RWPE2 (cell line): ENCODE results near the gene NAPSA.
"Not testable (repeated sequence)": the region's sequence is repeated elsewhere in the genome, so short reads cannot be mapped to it uniquely, and the experiment has no call there.

ENCODE experiments used
- ATAC-seq: fragments of 200-7000 bp; cut with Tn5 transposase; 3 replicates; pipeline ENCODE4 v1.9.1; 2021; ENCODE audit warnings: low read depth
- DNase-seq: peaks from one replicate; pipeline ENCODE4 v3.0.0-alpha.2; 2020; ENCODE audit warnings: low spot score
- H3K27ac ChIP-seq: fragments of 450-650 bp; 2 replicates; pipeline ENCODE4 v1.5.1; 2017; ENCODE audit warnings: mild to moderate bottlenecking; ENCODE audit not compliant: poor library complexity, severe bottlenecking
- H3K27me3 ChIP-seq: fragments of 250-450 bp; sonication (Bioruptor Pico); 2 replicates; pipeline ENCODE4 v1.5.1; 2021; ENCODE audit warnings: mild to moderate bottlenecking, moderate library complexity; ENCODE audit not compliant: insufficient read depth, poor library complexity, severe bottlenecking
- H3K36me3 ChIP-seq: fragments of 250-450 bp; sonication (Bioruptor Pico); 2 replicates; pipeline ENCODE4 v1.5.1; 2020; ENCODE audit warnings: low read depth, mild to moderate bottlenecking, moderate library complexity
- H3K4me1 ChIP-seq: fragments of 250-450 bp; sonication (Bioruptor Pico); 2 replicates; pipeline ENCODE4 v1.5.1; 2021; ENCODE audit warnings: mild to moderate bottlenecking, moderate library complexity; ENCODE audit not compliant: insufficient read depth, poor library complexity, severe bottlenecking
- H3K4me3 ChIP-seq: fragments of 250-450 bp; sonication (Bioruptor Pico); 2 replicates; pipeline ENCODE4 v1.5.1; 2021; ENCODE audit warnings: mild to moderate bottlenecking, moderate library complexity; ENCODE audit not compliant: severe bottlenecking
- H3K9me3 ChIP-seq: fragments of 250-450 bp; sonication (Bioruptor Pico); 2 replicates; pipeline ENCODE4 v1.5.1; 2021; ENCODE audit warnings: mild to moderate bottlenecking, moderate library complexity; ENCODE audit not compliant: severe bottlenecking
- TF ChIP-seq, protein P1 (sequence below): fragments of 450-650 bp; IDR thresholded peaks from one replicate; pipeline ENCODE4 v1.5.1; 2017; ENCODE audit warnings: mild to moderate bottlenecking, moderate library complexity; ENCODE audit not compliant: poor library complexity, severe bottlenecking

NAPSA gene

DNA sequence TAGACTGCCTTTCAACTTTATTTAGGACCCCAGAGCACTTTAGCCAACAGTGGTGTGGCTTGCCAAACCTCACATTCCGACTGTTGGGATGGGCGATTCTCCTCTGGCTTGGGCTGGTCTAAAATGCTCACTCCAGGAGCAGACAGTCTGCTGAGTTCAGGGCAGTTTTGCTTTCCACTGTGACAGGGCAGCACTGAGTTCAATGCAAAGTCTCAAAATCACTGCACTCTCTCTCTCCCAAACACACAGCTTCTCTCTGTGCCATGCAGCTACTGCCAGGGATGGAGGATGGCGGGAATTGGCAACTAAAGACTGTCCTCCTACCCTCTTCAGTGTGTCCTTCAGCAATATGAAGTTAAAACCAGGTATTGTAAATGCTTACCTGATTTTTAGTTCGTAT is 13.2 kb downstream of the NAPSA start:
- no peak overlapping the region for H3K27ac ChIP-seq

DNA sequence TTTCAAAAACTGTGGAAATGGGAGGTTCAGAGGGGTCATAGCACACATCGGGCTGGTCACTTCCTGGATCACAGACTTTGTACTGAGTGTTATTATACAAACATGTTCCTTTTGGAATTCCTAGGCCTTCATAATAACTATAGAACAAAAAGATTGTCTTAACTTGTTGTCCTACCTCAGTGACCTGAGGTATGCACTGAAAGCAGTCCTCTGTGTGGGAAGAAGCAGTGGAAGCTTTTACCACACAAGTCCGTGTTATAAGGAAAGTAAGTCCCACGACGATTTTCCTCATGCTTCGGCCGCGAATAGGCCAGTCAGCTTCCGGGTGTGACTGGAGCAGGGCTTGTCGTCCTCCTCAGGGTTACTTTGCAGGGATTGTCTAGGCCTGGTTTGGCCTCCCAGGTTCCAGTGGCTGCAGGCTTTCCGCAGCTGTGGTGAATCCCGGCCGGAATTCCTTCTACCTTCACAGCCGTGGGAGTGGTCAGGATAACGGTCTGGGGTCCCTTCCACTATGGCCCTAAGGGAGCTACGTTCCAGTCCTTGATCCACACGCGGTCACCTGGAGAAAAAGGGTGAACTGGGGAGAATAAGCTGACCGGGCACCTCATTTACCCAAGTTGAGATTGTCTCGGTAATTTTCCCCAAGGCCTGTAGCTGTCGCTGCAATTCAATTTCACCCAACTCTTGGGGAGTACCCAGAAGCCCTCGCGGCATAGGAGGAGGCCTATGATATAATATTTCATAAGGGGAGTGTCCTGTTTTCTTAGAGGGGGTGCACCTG is 16.0 kb downstream of the NAPSA start:
- H3K36me3 ChIP-seq, result no peaks in the 10 kb centered on the region
- DNase-seq (no peak), ATAC-seq (0 out of 3 replicates have a peak, but pooled peaks have one; percentile 12)
- no peak overlapping the region for H3K27ac ChIP-seq
- H3K27me3 ChIP-seq, result no peaks in the 10 kb centered on the region
- H3K4me3 ChIP-seq, result no peak overlapping the region
- H3K4me1 ChIP-seq, result no peaks in the 10 kb centered on the region
- TF ChIP-seq, protein P1, sequence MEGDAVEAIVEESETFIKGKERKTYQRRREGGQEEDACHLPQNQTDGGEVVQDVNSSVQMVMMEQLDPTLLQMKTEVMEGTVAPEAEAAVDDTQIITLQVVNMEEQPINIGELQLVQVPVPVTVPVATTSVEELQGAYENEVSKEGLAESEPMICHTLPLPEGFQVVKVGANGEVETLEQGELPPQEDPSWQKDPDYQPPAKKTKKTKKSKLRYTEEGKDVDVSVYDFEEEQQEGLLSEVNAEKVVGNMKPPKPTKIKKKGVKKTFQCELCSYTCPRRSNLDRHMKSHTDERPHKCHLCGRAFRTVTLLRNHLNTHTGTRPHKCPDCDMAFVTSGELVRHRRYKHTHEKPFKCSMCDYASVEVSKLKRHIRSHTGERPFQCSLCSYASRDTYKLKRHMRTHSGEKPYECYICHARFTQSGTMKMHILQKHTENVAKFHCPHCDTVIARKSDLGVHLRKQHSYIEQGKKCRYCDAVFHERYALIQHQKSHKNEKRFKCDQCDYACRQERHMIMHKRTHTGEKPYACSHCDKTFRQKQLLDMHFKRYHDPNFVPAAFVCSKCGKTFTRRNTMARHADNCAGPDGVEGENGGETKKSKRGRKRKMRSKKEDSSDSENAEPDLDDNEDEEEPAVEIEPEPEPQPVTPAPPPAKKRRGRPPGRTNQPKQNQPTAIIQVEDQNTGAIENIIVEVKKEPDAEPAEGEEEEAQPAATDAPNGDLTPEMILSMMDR, result peak; percentile 23
- peaks cover 6% of the 10 kb centered on the region for H3K9me3 ChIP-seq

More for the DNA sequence above, 13.2 kb downstream of the NAPSA start:
- no peak overlapping the region for H3K4me3 ChIP-seq
- H3K4me1 ChIP-seq, result no peaks in the 10 kb centered on the region
- no peaks in the 10 kb centered on the region for H3K36me3 ChIP-seq
- no peaks in the 10 kb centered on the region for H3K9me3 ChIP-seq
- no peaks in the 10 kb centered on the region for H3K27me3 ChIP-seq
- no peak for ATAC-seq
- TF ChIP-seq, protein P1, result no peak
- DNase-seq, result no peak

DNA sequence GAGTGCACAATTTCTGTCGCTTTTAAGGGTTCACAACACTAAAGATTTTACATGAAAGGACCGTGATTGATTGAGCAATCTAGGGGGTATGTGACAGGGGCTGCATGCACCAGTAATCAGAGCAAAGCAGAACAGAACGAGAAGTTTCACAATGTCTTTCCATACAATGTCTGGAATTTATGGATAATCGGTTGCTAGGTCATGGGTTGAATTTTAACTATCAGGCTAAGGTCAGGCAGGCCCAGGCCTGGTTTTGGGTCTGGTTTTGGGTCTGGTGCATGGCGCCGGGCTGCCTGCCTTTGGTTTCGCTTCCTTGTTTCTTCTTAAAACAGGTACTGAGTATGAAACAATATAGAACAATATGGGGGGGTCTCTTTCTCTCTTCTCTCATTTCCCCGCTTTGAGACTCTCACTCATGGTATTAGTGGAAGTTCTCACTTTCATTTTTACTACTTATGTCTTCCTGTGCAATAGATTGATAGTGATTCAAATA is 18.3 kb downstream of the NAPSA start:
- ATAC-seq, H3K27ac ChIP-seq, H3K9me3 ChIP-seq, DNase-seq, H3K36me3 ChIP-seq, H3K4me1 ChIP-seq, H3K27me3 ChIP-seq, H3K4me3 ChIP-seq: not testable (repeated sequence)

DNA sequence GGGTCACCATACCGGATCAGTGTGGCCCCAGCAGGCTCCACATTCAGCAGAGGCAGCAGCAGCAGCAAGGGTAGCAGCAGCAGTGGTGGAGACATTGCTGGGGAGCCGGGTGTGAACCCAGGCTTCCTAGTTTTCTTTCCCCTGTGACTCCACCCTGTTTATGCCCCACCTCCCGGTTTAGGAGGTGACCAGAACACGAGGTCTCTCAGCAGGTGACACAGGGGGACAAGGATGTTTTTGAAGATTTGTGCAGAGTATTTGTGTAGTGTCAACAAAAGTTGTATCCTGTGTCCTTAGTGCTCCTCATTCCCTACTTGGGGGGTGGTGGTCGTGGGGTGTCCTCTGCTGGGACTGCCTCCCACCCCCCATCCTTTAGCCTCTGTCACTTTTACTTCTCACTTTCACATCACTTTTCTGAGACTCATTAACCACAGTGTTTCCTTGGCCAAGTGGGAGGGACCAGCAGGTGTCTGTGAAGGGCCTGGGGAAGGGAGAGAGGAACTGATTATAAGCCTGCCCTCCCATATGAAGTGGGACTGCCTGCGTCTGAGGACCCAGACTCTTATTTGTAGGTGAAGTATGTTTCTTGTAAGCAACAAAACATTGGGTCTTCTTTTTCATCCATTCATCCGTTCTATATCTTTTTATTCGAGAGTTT is 20.6 kb downstream of the NAPSA start:
- Histone ChIP-seq H3K4me1 (no peaks in the 10 kb centered on the region), H3K27me3 (no peaks in the 10 kb centered on the region), H3K9me3 (peaks cover 6% of the 10 kb centered on the region), H3K4me3 (no peak overlapping the region), H3K27ac (no peak overlapping the region), H3K36me3 (no peaks in the 10 kb centered on the region)
- no peak for DNase-seq
- no peak for ATAC-seq
- TF ChIP-seq, protein P1, result no peak

DNA sequence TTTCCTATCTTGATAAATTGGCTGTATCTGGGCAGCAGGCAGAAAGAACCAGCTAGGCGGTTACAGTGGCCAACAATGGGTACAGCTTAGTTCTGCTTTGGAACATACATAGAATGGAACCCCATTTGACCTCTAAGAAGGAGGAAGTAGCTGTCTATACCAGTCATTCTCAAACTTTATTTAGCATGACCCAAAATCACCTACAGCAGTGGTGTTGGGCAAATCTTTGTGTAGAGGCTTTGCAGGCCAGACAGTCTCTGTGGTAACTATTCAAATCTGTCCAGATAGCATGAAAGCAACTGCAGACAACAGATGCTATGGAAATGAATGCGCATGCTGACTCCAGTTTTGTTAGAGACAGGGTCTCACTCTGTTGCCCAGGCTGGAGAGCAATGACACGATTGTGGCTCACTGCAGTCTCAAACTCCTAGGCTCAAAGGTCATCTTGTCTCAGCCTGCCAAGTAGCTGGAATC is 24.3 kb downstream of the NAPSA start:
- TF ChIP-seq, protein P1, result no peak
- Histone ChIP-seq H3K27me3 (no peaks in the 10 kb centered on the region), H3K4me3 (no peak overlapping the region), H3K4me1 (no peaks in the 10 kb centered on the region), H3K36me3 (no peaks in the 10 kb centered on the region), H3K27ac (no peak overlapping the region), H3K9me3 (peaks cover 6% of the 10 kb centered on the region)
- DNase-seq (no peak), ATAC-seq (no peak)
